HepG2 (cell line): ENCODE measurements around the gene KRTCAP2. TPM values are rescaled to one million over a fixed set of nuclear protein-coding genes. Genes with fewer than 3 reads are reported as not detected.

Source experiments
- ATF5 ChIP-seq: sonication (generic); formaldehyde crosslinking; IDR thresholded peaks from 2 replicates; pipeline ENCODE4 v1.4.0; 2020; ENCODE audit warnings: mild to moderate bottlenecking, low read depth, missing genetic modification reagents
- DNMT3B ChIP-seq: conservative IDR thresholded peaks from 2 replicates; pipeline ENCODE4 v1.6.1; 2016; ENCODE audit warnings: missing biosample characterization, control low read depth
- ERF ChIP-seq: IDR thresholded peaks from 2 replicates; pipeline ENCODE4 v1.6.1; 2018; ENCODE audit warnings: missing biosample characterization, missing genetic modification reagents
- HIC2 ChIP-seq: sonication (generic); formaldehyde crosslinking; IDR thresholded peaks from 2 replicates; pipeline ENCODE4 v1.9.0; 2022; ENCODE audit warnings: low read depth, missing genetic modification reagents
- HOXA3 ChIP-seq: sonication (generic); formaldehyde crosslinking; IDR thresholded peaks from 2 replicates; pipeline ENCODE4 v1.5.0; 2020; ENCODE audit warnings: missing genetic modification reagents
- NONO ChIP-seq, 2 experiments: fragments of 450-650 bp in 1 of 2; sonication (generic) in 1 of 2; formaldehyde crosslinking in 1 of 2; IDR thresholded peaks in 1 of 2; conservative IDR thresholded peaks in 1 of 2; 2 replicates each; pipeline versions ENCODE4 v1.6.1 to v1.8.0; 2017 to 2022; ENCODE audit warnings: mild to moderate bottlenecking in 1 of 2, missing genetic modification reagents in 1 of 2, moderate library complexity in 1 of 2
- RAD21 ChIP-seq: fragments of 450-650 bp; formaldehyde crosslinking; IDR thresholded peaks from 2 replicates; pipeline ENCODE4 v1.5.0; 2020; ENCODE audit warnings: mild to moderate bottlenecking
- SKI ChIP-seq: fragments of 450-650 bp; IDR thresholded peaks from one replicate; pipeline ENCODE4 v1.6.1; 2018; ENCODE audit warnings: mild to moderate bottlenecking; ENCODE audit not compliant: partially characterized antibody
- SMARCC2 ChIP-seq: fragments of 450-650 bp; IDR thresholded peaks from 2 replicates; pipeline ENCODE4 v1.6.1; 2017; ENCODE audit warnings: antibody characterized with exemption, mild to moderate bottlenecking
- TBX2 ChIP-seq: sonication (generic); formaldehyde crosslinking; IDR thresholded peaks from 2 replicates; pipeline ENCODE4 v1.5.0; 2020; ENCODE audit warnings: missing genetic modification reagents, mild to moderate bottlenecking, borderline replicate concordance
- THAP9 ChIP-seq: sonication (generic); formaldehyde crosslinking; IDR thresholded peaks from 2 replicates; pipeline ENCODE4; 2020; ENCODE audit warnings: missing genetic modification reagents, mild to moderate bottlenecking, borderline replicate concordance
- TRIM24 ChIP-seq: sonication (generic); formaldehyde crosslinking; IDR thresholded peaks from 2 replicates; pipeline ENCODE4 v1.8.0; 2022; ENCODE audit warnings: mild to moderate bottlenecking, missing genetic modification reagents
- UBTF ChIP-seq: sonication (generic); formaldehyde crosslinking; IDR thresholded peaks from 2 replicates; pipeline ENCODE4 v1.4.0; 2020; ENCODE audit warnings: mild to moderate bottlenecking, missing genetic modification reagents
- ZNF275 ChIP-seq: sonication (generic); formaldehyde crosslinking; IDR thresholded peaks from 2 replicates; pipeline ENCODE4 v1.8.0; 2022; ENCODE audit warnings: missing genetic modification reagents, mild to moderate bottlenecking, inconsistent platforms, borderline replicate concordance
- ZNF501 ChIP-seq: sonication (generic); formaldehyde crosslinking; IDR thresholded peaks from 2 replicates; pipeline ENCODE4 v1.5.1; 2020; ENCODE audit warnings: mild to moderate bottlenecking, moderate library complexity, missing genetic modification reagents
- ZNF724P ChIP-seq: sonication (generic); formaldehyde crosslinking; IDR thresholded peaks from 2 replicates; pipeline ENCODE4 v1.8.0; 2022; ENCODE audit warnings: missing genetic modification reagents, borderline replicate concordance
- ZNF788 ChIP-seq: sonication (generic); formaldehyde crosslinking; IDR thresholded peaks from 2 replicates; pipeline ENCODE4 v1.5.0; 2020; ENCODE audit warnings: mild to moderate bottlenecking, missing genetic modification reagents, borderline replicate concordance
- ZSCAN25 ChIP-seq: sonication (generic); formaldehyde crosslinking; IDR thresholded peaks from 2 replicates; pipeline ENCODE4 v1.8.0; 2022; ENCODE audit warnings: mild to moderate bottlenecking, missing genetic modification reagents
- polyA plus RNA-seq, 8 experiments: library from polyadenylated mRNA; depleted of rRNA in 3 of 8; stranded (reverse) in 7 of 8; unstranded in 1 of 8; fragments of >200 nt; fragmentation: Illumina TruSeq in 4 of 8; extraction: Trizol in 4 of 8; gene quantifications; 2 replicates each; pipeline versions ENCODE4 v1.2.1 to v1.2.3, GENCODE V29; 2011 to 2016; ENCODE audit warnings: low read depth in 4 of 8, missing spikeins in 1 of 8, mixed read lengths in 1 of 8; ENCODE audit not compliant: insufficient read depth in 1 of 8
- total RNA-seq, 5 experiments: library from RNA; depleted of rRNA; stranded (reverse); fragments of >200 nt; fragmentation: Illumina TruSeq; extraction: Trizol; gene quantifications; 2 replicates each; pipeline ENCODE4 v1.2.3, GENCODE V29; 2016; ENCODE audit warnings: low read depth in 1 of 5

The KRTCAP2 gene
- total and polyA plus RNA-seq, 2 of the 13 experiments (the other 11 are each of a cell fraction or from before 2014, with no cell fraction given) = 77.3 to 79.4 TPM

- TF ChIP-seq ATF5 (CRISPR knock-in tag) (no peak), RAD21 (CRISPR knock-in tag) (peak; percentile 97), HOXA3 (CRISPR knock-in tag) (peak; percentile 10; the same call in 1 of the 2 replicates), SKI (no peak), SMARCC2 (no peak), TBX2 (peak; percentile 53), ZNF724P (CRISPR knock-in tag) (0 out of 2 replicates have a peak, but pooled peaks have one; percentile 34), ZSCAN25 (CRISPR knock-in tag) (peak; percentile 81; the same call in 1 of the 2 replicates), ZNF275 (CRISPR knock-in tag) (no peak), ERF (CRISPR knock-in tag) (0 out of 2 replicates have a peak, but pooled peaks have one; percentile 12), DNMT3B (CRISPR knock-in tag) (no peak), HIC2 (peak; percentile 85), TRIM24 (CRISPR knock-in tag) (0 out of 2 replicates have a peak, but pooled peaks have one; percentile 25), ZNF501 (CRISPR knock-in tag) (0 out of 2 replicates have a peak, but pooled peaks have one; percentile 32), ZNF788 (CRISPR knock-in tag) (peak; percentile 39; the same call in 1 of the 2 replicates), NONO (IDR thresholded peaks at IDR 0.05) (no peak), NONO (CRISPR knock-in tag; conservative IDR thresholded peaks at IDR 0.05) (0 out of 2 replicates have a peak, but pooled peaks have one; percentile 21), THAP9 (CRISPR knock-in tag) (peak; percentile 30; the same call in 1 of the 2 replicates), UBTF (CRISPR knock-in tag) (peak; percentile 62)
These were observed 5.7 kb downstream of the KRTCAP2 start (continued) for GRCh38 chr1:155167166-155168104.
